ENCODE data around the gene SPTBN2.

Gene SPTBN2

DNA sequence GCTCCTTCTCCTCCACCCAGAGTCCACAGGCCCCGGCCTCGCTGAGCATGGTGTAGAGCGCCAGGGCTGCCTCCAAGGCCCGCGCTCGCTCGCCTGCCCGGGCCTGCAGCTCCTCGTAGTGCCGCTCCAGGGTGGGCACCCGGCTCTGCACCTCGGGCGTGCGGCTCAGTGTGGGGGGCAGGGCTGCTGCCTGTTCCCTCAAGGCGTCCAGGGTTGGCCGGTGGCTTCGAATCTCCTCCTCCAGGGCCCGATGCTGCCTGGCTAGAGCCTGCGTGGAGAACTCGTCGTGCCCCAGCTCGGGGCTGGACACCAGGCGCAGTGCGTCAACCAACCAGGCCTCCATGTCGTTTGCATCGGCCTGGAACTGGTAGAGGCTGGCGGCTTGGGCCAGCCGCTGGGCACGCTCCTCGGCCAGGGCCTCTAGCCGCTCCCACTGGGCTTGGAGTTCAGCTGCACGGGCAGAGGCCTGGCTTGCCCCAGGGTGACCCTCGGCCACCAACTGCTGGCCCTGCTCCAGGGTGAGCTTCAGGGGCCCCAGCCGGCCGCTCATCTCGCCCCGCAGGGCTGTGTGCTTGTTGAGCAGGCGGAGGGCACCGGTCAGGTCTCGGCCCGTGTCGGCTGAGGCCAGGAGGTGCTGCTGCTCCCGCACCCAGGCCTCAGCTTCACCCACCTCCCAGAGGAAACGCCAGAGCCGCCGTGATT, 24.2 kb downstream of the SPTBN2 start:
- Histone ChIP-seq H3K27me3 (ENCODE audit: low read depth) (no peaks in the 10 kb centered on the region), H3K4me3 (no peak overlapping the region), H3K9me3 (no peaks in the 10 kb centered on the region), H3K36me3 (replicated peaks) (peaks cover 81% of the 10 kb centered on the region), H3K4me1 (no peaks in the 10 kb centered on the region)
- in situ Hi-C loops (cut with MboI; ENCODE audit: low sequenced_read_pairs): no loop called here
- no peak for DNase-seq (ENCODE audit: low spot score in 2 of 2)

DNA sequence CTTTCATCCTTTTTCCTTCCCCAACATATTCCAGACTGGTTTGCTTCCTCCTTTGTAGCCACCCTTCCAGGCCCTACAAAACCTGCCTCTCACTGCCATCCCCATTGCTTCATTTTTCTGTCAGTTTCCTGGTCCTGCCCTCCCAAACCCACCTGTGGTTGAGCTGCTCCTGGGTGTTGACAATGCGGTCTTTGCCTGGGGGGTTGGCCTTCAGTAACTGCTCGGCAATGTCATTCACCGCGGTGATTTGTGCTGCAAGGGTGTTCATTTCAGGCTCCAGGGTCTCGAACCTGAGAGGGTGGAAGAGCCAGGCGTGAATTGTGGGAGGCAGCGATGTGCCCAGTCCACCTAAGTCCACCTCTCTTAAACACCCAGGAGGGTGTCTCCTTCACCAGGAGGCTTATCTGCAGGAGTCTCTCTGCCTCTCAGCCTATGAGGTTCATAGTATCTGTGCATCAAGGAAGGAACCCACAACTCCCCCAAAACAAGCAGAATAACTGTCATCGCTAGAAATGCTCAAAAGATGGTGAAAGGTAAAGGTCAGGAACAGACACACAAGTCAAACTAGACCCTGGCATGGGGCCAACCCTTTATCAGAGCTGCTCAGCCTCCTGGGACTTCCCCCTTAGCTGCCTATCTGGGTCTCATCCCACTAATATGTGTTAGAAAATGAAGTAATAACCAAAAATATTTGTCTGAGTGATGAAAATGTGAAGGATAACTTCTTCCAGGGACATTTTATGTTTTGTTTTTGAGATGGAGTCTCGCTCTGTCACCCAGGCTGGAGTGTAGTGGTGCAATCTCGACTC, 27.4 kb downstream of the SPTBN2 start:
- no peak for DNase-seq (ENCODE audit: low spot score in 2 of 2)
- H3K4me1 ChIP-seq: no peaks in the 10 kb centered on the region
- no peaks in the 10 kb centered on the region for H3K27me3 ChIP-seq (ENCODE audit: low read depth)
- H3K36me3 ChIP-seq (replicated peaks): peaks cover 81% of the 10 kb centered on the region
- in situ Hi-C loops (cut with MboI; ENCODE audit: low sequenced_read_pairs): no loop called here
- H3K4me3 ChIP-seq: no peak overlapping the region
- H3K9me3 ChIP-seq: no peaks in the 10 kb centered on the region

DNA sequence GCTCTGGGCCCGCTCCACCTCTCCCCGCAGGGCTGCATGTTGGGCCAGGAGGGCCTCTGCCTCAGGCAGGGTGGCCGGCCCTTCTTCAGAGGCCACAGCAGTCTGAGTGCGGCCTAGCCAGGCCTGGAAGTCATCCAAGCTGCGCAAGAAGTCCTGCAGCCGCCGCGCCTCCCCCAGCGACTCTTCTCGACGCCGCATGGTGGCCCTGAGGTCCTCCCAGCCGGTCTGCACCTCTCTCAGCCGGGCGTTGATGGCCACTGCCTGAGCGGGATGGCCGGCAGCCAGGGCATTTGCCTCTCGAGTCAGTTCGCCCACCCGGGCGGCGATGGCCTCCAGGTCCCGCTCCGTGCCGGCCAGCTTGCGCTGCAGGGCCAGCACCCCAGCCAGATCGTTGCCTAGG, 28.3 kb downstream of the SPTBN2 start:
- Histone ChIP-seq H3K9me3 (no peaks in the 10 kb centered on the region), H3K27me3 (ENCODE audit: low read depth) (no peaks in the 10 kb centered on the region), H3K4me1 (no peaks in the 10 kb centered on the region), H3K4me3 (no peak overlapping the region), H3K36me3 (replicated peaks) (peaks cover 78% of the 10 kb centered on the region)
- in situ Hi-C loops (cut with MboI; ENCODE audit: low sequenced_read_pairs): no loop called here
- DNase-seq (ENCODE audit: low spot score in 2 of 2): no peak

DNA sequence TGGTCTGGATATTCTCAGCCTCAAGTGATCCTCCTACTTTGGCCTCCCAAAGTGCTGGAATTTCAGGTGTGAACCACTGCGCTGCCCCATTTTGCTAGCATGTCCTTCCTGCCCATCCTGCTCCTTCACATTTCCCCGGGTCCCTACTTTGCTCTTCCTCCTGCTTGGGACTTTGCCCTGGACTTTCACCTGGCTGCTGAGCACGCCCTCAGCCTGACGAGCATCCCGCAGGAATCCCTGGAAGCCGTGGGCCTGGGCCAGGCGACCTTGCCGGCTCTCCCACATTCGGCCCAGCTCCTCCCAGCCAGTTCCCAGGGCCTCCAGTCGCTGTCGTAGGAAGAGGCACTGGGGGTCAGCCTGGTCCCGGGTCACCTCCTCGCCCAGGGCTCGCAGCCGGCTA, 28.7 kb downstream of the SPTBN2 start:
- DNase-seq (ENCODE audit: low spot score in 2 of 2): no peak
- H3K36me3 ChIP-seq (replicated peaks): peaks cover 76% of the 10 kb centered on the region
- in situ Hi-C loops (cut with MboI; ENCODE audit: low sequenced_read_pairs): no loop called here

DNA sequence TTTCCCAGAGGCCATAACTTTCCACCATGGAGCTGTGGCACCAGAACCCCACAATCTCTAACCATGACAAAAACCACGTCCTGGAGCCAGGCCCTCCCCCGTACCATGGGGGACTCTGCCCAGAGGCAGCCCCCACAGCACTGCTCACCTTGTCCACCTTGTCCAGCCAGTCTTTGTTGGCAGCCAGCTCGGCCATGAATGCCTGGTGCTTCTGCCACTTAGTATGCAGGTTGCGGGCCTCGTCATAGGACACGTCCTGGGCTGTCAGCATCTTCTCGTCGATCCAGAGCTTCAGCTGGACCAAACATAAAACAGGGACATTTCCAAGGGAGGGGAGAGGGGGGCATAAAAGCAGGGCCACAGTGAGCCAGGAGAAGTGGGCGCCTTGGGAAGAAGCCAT, 30.5 kb downstream of the SPTBN2 start:
- H3K4me3 ChIP-seq: no peak overlapping the region
- no peaks in the 10 kb centered on the region for H3K4me1 ChIP-seq
- in situ Hi-C loops (cut with MboI; ENCODE audit: low sequenced_read_pairs): loop anchor here (10.0 kb wide), 1 partner anchor 276 kb away; the partner anchor contains the start of gene C11orf86
- peaks cover 76% of the 10 kb centered on the region for H3K36me3 ChIP-seq (replicated peaks)
- no peaks in the 10 kb centered on the region for H3K9me3 ChIP-seq
- no peaks in the 10 kb centered on the region for H3K27me3 ChIP-seq (ENCODE audit: low read depth)
- DNase-seq (ENCODE audit: low spot score in 2 of 2): no peak

More for the DNA sequence above, 28.7 kb downstream of the SPTBN2 start:
- no peak overlapping the region for H3K4me3 ChIP-seq
- H3K27me3 ChIP-seq (ENCODE audit: low read depth): no peaks in the 10 kb centered on the region
- H3K4me1 ChIP-seq: no peaks in the 10 kb centered on the region
- no peaks in the 10 kb centered on the region for H3K9me3 ChIP-seq

DNA sequence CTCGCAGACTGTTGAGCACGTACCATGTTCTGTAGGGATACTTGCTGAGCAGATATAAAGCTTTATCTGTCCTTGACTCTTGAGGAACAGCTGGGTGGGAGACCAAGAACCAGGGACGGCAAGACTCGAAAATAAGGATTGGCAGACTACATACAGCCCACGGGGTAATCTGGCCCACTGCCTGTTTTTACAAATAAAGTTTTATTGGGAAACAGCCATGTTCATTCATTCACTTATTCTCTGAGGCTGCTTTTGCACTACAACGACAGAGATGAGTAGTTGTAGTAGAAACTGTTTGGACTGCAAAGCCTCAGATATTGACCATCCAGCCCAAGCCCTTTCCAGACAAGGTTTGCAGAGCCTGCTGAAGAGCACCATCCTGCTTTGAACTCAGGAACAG, 31.0 kb downstream of the SPTBN2 start:
- Histone ChIP-seq H3K27me3 (ENCODE audit: low read depth) (no peaks in the 10 kb centered on the region), H3K4me3 (no peak overlapping the region), H3K36me3 (replicated peaks) (peaks cover 81% of the 10 kb centered on the region), H3K9me3 (no peaks in the 10 kb centered on the region), H3K4me1 (no peaks in the 10 kb centered on the region)
- in situ Hi-C loops (cut with MboI; ENCODE audit: low sequenced_read_pairs): loop anchor here (10.0 kb wide), 1 partner anchor 277 kb away; the partner anchor contains the start of gene C11orf86
- DNase-seq (ENCODE audit: low spot score in 2 of 2): no peak

DNA sequence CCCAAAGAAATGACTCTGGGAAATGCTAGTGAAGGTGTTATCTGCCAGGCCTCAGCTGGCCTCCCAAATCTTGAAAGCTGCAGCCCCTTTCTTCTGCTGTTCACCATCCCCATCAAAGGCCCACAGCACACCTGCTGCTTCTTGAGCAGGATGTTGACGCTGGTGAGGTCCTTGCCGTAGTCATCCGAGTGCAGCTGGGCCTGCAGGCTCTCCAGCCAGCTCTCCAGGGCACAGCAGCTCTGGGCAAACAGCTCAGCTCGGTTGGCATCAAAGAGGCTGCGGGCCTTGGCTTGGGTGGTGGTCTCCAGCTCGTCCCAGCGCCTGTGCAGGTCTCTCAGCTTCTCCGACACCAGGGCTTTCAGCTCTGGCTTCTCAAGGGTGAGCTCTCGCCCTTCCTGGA, 32.9 kb downstream of the SPTBN2 start:
- H3K4me1 ChIP-seq: no peaks in the 10 kb centered on the region
- no peaks in the 10 kb centered on the region for H3K27me3 ChIP-seq (ENCODE audit: low read depth)
- H3K4me3 ChIP-seq: no peak overlapping the region
- peaks cover 87% of the 10 kb centered on the region for H3K36me3 ChIP-seq (replicated peaks)
- DNase-seq (ENCODE audit: low spot score in 2 of 2): no peak
- no peaks in the 10 kb centered on the region for H3K9me3 ChIP-seq
- in situ Hi-C loops (cut with MboI; ENCODE audit: low sequenced_read_pairs): loop anchor here (10.0 kb wide), 1 partner anchor 279 kb away; the partner anchor contains the start of gene C11orf86

DNA sequence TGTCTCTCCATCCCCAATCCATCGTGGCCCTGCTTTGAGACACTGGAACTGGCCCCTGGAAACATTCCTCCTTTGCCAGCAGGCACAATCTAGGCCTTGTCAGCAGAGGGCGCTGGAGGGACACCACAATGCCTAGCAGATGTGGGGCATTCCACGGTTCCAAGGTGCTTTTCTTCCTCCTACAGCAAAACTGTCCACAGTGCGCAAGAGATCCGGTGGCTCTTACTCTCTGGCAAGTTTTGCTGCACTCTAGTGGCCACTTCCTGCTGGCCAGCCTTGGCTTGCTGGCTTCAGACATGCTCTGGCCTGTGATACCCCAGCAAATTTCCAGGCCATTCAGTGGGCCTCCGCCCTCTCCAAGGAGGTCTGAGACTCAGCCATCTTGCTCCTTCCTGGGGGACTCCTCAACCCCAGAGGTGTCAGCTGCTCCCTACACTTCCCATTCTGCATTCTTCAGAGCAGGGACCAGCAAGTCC, 34.2 kb downstream of the SPTBN2 start:
- in situ Hi-C loops (cut with MboI; ENCODE audit: low sequenced_read_pairs): loop anchor here (5.0 to 10.0 kb wide), 2 partner anchors 148 to 280 kb away; partner anchors contain the start of genes C11orf86 and RCE1
- H3K36me3 ChIP-seq (replicated peaks): peaks cover 88% of the 10 kb centered on the region
- no peaks in the 10 kb centered on the region for H3K9me3 ChIP-seq
- H3K4me3 ChIP-seq: no peak overlapping the region
- H3K27me3 ChIP-seq (ENCODE audit: low read depth): no peaks in the 10 kb centered on the region
- DNase-seq (ENCODE audit: low spot score in 2 of 2): peak; percentile 92 to 95
- no peaks in the 10 kb centered on the region for H3K4me1 ChIP-seq

DNA sequence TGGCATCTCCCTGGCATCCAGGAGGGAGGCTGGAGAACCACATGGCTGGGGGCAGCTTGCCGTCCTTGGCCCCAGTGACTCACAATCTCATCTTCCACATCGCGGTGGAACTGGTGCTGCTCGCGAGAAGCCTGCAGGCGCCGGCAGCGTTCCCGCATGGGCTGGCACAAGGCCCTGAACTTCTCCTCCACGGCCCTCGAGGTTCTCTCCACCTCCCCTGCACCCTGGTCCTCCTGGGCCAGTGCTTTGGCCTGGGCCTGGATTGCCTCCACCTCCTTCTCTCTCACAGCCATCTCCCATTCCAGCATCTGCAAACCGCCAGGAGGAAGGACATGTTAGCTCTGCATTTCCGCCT, 35.0 kb downstream of the SPTBN2 start:
- H3K36me3 ChIP-seq (replicated peaks): peaks cover 88% of the 10 kb centered on the region
- in situ Hi-C loops (cut with MboI; ENCODE audit: low sequenced_read_pairs): loop anchor here (5.0 to 10.0 kb wide), 2 partner anchors 148 to 281 kb away; partner anchors contain the start of genes C11orf86 and RCE1
- H3K27me3 ChIP-seq (ENCODE audit: low read depth): no peaks in the 10 kb centered on the region
- no peaks in the 10 kb centered on the region for H3K9me3 ChIP-seq
- no peak for DNase-seq (ENCODE audit: low spot score in 2 of 2)
- H3K4me3 ChIP-seq: no peak overlapping the region
- H3K4me1 ChIP-seq: no peaks in the 10 kb centered on the region

DNA sequence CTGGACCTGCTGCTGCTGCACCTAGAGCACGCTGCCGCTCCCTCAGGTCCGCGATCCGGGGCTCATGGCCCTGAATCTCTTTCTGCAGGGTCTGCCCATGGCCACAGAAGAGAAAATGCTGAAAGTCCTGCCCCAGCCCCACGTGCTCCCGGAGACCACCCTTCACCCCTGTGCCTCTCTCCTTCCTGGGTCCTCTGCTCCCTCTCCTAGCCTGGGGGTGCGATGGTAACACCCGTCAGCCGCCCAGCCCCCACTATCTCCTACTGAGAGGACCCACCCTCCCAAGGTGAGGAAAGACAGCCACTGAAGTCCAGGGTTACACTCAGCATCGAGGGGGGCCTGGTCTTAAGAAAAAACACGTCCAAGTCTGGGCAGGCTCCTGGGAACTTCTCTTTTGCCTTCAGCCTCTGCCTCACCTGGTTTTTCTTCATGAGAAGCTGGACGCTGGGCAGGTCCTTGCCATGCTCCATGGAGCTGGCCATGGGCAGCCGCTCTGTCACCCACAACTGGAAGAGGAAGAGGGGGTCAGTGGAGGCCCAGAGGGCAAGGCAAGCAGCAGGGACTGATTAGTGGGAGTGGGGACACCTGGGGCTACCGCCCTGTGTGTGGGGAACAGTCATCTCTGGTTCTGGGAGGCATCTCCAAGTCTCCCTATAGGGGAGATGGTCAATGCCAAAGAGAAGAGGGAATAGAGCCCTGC, 35.5 kb downstream of the SPTBN2 start:
- Histone ChIP-seq H3K4me3 (no peak overlapping the region), H3K36me3 (replicated peaks) (peaks cover 88% of the 10 kb centered on the region), H3K4me1 (no peaks in the 10 kb centered on the region), H3K27me3 (ENCODE audit: low read depth) (no peaks in the 10 kb centered on the region), H3K9me3 (no peaks in the 10 kb centered on the region)
- DNase-seq (ENCODE audit: low spot score in 2 of 2): no peak
- in situ Hi-C loops (cut with MboI; ENCODE audit: low sequenced_read_pairs): loop anchor here (5.0 to 10.0 kb wide), 2 partner anchors 149 to 281 kb away; partner anchors contain the start of genes C11orf86 and RCE1

DNA sequence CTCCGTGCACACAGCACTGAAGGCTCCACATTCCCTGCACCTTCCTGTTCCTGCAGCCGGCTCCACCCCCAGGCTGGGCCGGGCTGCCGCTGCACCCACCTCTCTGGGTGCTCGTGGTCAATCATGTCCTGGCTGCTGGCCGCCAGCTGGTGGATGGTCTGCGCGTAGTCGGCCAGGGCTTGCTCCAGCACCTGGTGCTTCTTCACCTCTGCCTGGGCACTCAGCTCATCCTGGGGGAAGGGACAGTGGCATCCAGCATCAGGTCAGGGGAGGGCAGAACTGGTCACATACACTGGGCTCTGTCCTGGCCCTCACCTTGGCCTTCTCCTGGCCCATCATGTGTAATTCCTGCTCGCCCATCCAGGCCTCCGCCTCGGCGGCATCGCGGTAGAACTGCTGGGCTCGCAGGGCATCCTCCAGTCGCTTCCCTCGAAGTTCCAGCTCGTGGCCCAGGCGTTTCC, 36.1 kb downstream of the SPTBN2 start:
- Histone ChIP-seq H3K4me3 (no peak overlapping the region), H3K9me3 (no peaks in the 10 kb centered on the region), H3K36me3 (replicated peaks) (peaks cover 86% of the 10 kb centered on the region), H3K27me3 (ENCODE audit: low read depth) (no peaks in the 10 kb centered on the region), H3K4me1 (no peaks in the 10 kb centered on the region)
- in situ Hi-C loops (cut with MboI; ENCODE audit: low sequenced_read_pairs): loop anchor here (5.0 to 10.0 kb wide), 2 partner anchors 149 to 282 kb away; partner anchors contain the start of genes C11orf86 and RCE1
- no peak for DNase-seq (ENCODE audit: low spot score in 2 of 2)

DNA sequence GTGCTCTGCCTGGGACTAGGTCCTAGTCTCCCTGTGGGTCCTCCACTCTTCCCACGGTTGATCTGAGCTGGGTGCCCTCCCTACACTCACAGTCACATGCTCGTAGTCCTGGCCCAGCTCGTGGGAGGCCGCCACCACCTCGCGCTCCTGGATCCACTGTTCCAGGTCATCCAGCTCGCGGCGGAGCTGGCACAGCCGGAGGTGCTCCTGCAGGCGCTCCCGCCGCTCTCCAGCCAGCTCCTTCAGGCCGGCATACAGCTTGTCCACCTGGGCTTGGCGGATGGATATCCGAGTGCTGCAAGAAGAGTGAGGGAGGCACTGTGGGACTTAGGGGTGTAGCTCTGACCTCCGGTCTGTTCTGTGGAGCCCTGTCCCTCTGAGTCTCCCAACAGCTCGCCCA, 36.6 kb downstream of the SPTBN2 start:
- H3K4me3 ChIP-seq: no peak overlapping the region
- H3K27me3 ChIP-seq (ENCODE audit: low read depth): no peaks in the 10 kb centered on the region
- no peaks in the 10 kb centered on the region for H3K9me3 ChIP-seq
- H3K4me1 ChIP-seq: no peaks in the 10 kb centered on the region
- H3K36me3 ChIP-seq (replicated peaks): peaks cover 86% of the 10 kb centered on the region
- DNase-seq (ENCODE audit: low spot score in 2 of 2): no peak
- in situ Hi-C loops (cut with MboI; ENCODE audit: low sequenced_read_pairs): loop anchor here (5.0 to 10.0 kb wide), 2 partner anchors 150 to 282 kb away; partner anchors contain the start of genes C11orf86 and RCE1

DNA sequence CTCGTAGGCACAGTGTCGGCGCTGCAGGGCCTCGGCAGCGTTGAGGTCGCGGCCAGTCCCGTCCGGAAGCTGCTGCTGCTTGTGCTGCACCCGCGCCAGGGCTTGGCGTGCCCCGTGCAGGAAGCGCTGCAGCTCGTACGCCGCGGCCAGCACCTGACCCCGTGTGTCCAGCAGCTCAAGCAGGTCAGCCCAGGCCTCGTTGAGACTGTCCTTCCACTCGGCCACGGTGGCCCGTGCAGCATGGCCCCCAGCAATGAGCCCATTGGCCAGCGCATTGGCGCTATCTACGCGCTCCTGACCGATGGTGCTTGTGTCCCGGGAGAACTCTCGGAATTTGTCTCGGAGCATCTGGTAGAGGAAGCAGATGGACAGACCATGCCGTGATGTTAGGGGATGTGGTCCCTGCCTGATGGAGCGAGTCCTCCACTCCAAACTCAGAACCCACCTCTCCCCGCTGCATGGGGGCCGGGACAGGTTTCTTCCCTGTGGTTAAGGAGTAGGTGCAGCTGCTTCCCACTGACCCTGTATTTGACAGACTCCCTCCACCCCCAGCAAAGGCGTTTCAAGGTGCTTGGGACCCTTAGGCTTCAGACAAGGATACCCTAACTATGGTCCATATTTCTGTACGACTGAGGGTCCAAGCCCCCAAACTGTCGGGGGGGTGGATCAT, 37.6 kb downstream of the SPTBN2 start:
- no peak overlapping the region for H3K4me3 ChIP-seq
- in situ Hi-C loops (cut with MboI; ENCODE audit: low sequenced_read_pairs): loop anchor here (5.0 to 10.0 kb wide), 2 partner anchors 151 to 283 kb away; partner anchors contain the start of genes C11orf86 and RCE1
- no peaks in the 10 kb centered on the region for H3K27me3 ChIP-seq (ENCODE audit: low read depth)
- no peak for DNase-seq (ENCODE audit: low spot score in 2 of 2)
- no peaks in the 10 kb centered on the region for H3K9me3 ChIP-seq
- H3K4me1 ChIP-seq: no peaks in the 10 kb centered on the region
- peaks cover 88% of the 10 kb centered on the region for H3K36me3 ChIP-seq (replicated peaks)
